Transverse colon (tissue), 4 donors: ENCODE results near the gene SERPINF2. TPM values are rescaled to one million over a fixed set of nuclear protein-coding genes. Genes with fewer than 3 reads are reported as not detected.
A peak's percentile ranks its signal among the peaks of the same experiment; 100 is the strongest.

ENCODE experiments used
- DNase-seq: peaks from one replicate; pipeline ENCODE4 v3.0.0-alpha.2; 2019
- H3K27ac ChIP-seq, 4 donors: fragments of 200-600 bp; sonication (generic); 2 replicates each; pipeline ENCODE4 v1.5.1; 2016 to 2018; ENCODE audit warnings: inconsistent platforms in 4 of 4
- H3K27me3 ChIP-seq: fragments of 200-600 bp; sonication (generic); 2 replicates; pipeline ENCODE4 v1.5.1; 2017; ENCODE audit warnings: inconsistent platforms
- H3K36me3 ChIP-seq, 4 donors: fragments of 200-600 bp; sonication (generic); 2 replicates each; pipeline ENCODE4 v1.5.1; 2017 to 2019; ENCODE audit warnings: inconsistent platforms in 4 of 4
- H3K4me1 ChIP-seq, 4 donors: fragments of 200-600 bp; sonication (generic); 2 replicates each; pipeline ENCODE4 v1.5.1; 2017 to 2020; ENCODE audit warnings: inconsistent platforms in 4 of 4
- H3K4me3 ChIP-seq, 4 donors: fragments of 200-600 bp; sonication (generic); 1 replicate in 1 of 4; 2 replicates in 3 of 4; pipeline versions ENCODE4 v1.5.1 to v1.6.1; 2017 to 2019; ENCODE audit warnings: inconsistent platforms in 4 of 4
- H3K9me3 ChIP-seq, 2 donors: fragments of 200-600 bp; sonication (generic); 2 replicates each; pipeline ENCODE4 v1.5.1; 2017 to 2019; ENCODE audit warnings: inconsistent platforms in 2 of 2
- CTCF ChIP-seq, 5 experiments: fragments of 200-600 bp in 3 of 5; fragments of 450-650 bp in 2 of 5; sonication (generic) in 3 of 5; IDR thresholded peaks; 1 replicate in 2 of 5; 2 replicates in 3 of 5; pipeline ENCODE4 v1.5.1; 2016 to 2017; ENCODE audit warnings: antibody characterized with exemption in 5 of 5, inconsistent platforms in 3 of 5, mild to moderate bottlenecking in 2 of 5, moderate library complexity in 1 of 5
- EP300 ChIP-seq: sonication (generic); formaldehyde crosslinking; IDR thresholded peaks from one replicate; pipeline ENCODE4 v1.6.1; 2017; ENCODE audit warnings: antibody characterized with exemption, low read depth
- POLR2A ChIP-seq: fragments of 450-650 bp; IDR thresholded peaks from one replicate; pipeline ENCODE4 v1.6.1; 2016; ENCODE audit warnings: antibody characterized with exemption, mild to moderate bottlenecking, moderate library complexity
- POLR2AphosphoS5 ChIP-seq, 3 donors: sonication (generic); formaldehyde crosslinking; IDR thresholded peaks; one replicate each; pipeline ENCODE4 v1.6.1; 2016; ENCODE audit warnings: antibody characterized with exemption in 3 of 3
- WGBS, 2 donors: methylation state at CpG; one replicate each; pipeline ENCODE4 v1.1.5; 2018; ENCODE audit warnings: low coverage in 1 of 2; 5-methylcytosine and 5-hydroxymethylcytosine counted together
- in situ Hi-C, 4 donors: fragments of 200-750 bp; cut with MboI; loops; one replicate each; pipeline versions ENCODE4 v1.15.0 to v1.15.1; 2017; ENCODE audit warnings: low sequenced_read_pairs in 3 of 4, low pct_ligation_motif_present in 1 of 4, low pct_unique_long_range_greater_than_20kb in 1 of 4
- intact Hi-C: fragments of 100-400 bp; cut with DNase I; formaldehyde crosslinking; loops from one replicate; pipeline ENCODE4 v1.15.1; 2023; ENCODE audit warnings: low total_unique reads
- total RNA-seq, 4 donors: library from RNA; depleted of rRNA; stranded (reverse); fragments of >200 nt; gene quantifications; one replicate each; pipeline ENCODE4 v1.1.0, GENCODE V29; 2016

SERPINF2 gene
- total RNA-seq, 4 donors from 2014 or later = 3.2 to 10.5 (median 3.4) TPM; not detected in 1

DNA sequence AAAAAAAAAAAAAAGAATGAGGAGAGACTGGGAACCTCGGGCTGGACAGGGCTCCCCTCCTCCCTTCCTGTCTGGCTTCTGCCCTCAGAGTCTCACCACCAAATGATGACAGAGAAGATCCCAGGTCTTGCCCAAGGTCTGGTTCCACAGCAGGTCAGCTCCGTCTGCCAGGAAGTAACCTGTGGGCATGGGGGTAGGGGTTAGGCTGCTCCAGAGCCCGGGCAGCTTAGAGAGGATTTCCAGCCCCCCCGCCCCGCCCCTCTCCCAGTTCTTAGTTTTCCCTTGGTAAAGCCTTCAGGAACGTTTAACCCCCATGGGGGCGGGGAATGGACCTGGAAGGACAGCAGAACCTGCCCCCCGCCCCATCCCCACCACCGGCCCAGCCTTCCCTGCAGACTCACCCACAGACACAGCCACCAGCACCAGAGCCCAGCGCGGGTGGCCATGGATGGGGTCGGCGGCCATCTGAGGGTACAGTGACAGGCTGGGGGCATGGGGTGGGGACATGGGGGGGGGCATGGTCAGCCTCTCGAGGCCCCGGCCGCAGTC is 33.2 kb upstream of the SERPINF2 start:
- peak overlapping the region; percentile 95 to 99 (median 98) for H3K27ac ChIP-seq
- TF ChIP-seq POLR2AphosphoS5 (IDR thresholded peaks at IDR 0.05) = peak in 1 of 3 donors; percentile 38
- no peak for TF ChIP-seq CTCF (IDR thresholded peaks at IDR 0.05)
- TF ChIP-seq POLR2A = no peak
- no peak for TF ChIP-seq EP300
- no peak for DNase-seq
- peak overlapping the region; percentile 60 to 88 (median 82) for H3K4me3 ChIP-seq
- 9% methylated on average over 12 of the region's 16 CpGs; no CpG with 5 or more reads in 1 of the 2 donors for WGBS, 2 donors
- peaks cover 0 to 8% (median 4%) of the 10 kb centered on the region in 4 donors for H3K36me3 ChIP-seq
- no peaks in the 10 kb centered on the region for H3K27me3 ChIP-seq
- no peaks in the 10 kb centered on the region for H3K9me3 ChIP-seq
- in situ Hi-C loops = loop anchor here in 2 of 4 donors (25.0 kb wide), 2 partner anchors 103 to 328 kb away; partner anchors contain the start of genes DPH1 (in 1 of the 2), OVCA2 (in 1 of the 2) and RTN4RL1 (in 1 of the 2)
- H3K4me1 ChIP-seq = peaks cover 20 to 46% (median 35%) of the 10 kb centered on the region in 4 donors
- intact Hi-C loops = no loop called here

DNA sequence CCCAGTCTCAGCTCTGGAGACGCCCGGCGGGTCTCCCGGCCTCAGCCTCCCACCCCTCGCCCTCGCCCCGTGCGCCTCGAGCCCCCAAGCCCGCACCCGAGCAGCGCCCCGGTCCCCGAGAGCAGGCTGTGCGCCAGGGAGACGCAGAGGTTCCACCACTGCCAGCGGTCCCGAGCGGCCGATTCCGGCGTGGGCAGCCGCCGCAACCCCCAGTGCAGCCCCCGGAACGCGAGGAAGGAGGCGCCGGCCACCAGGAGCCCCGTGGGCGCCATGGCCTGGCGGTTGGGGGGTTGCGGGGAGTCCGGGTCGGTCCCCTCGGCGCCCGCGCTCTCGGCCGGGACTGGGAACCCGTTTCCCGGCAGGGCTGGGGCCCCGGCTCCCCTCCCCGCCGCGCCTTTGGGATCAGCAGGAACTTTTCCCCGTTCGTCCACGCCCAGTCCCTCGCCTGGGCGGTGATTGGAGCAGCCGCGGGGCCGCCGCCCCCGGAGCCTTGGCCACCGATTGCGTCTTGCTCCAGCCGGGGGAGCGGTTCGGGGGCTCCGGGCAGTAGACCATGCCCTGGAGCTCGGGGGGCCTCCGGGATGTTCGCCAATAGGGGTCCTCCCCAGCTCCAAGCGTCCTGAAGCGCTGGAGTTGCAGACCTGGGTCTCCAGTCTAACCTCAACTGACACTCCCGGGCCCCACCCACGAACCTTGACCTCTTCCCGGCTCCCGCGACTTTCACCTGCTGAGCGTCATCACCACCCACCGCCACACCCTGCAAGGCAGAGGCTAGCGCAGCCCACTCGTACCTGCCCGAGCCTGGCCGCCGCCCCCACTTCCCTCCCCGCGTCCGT is 32.5 kb upstream of the SERPINF2 start, which contains the start of gene TLCD2:
Gene TLCD2, minus strand, starts transcription at position 407 of the 836 bp plus-strand sequence. Its CDS starts 135 bp downstream, at position 272.
- in situ Hi-C loops (loop anchor here in 2 of 4 donors (25.0 kb wide), 2 partner anchors 102 to 327 kb away; partner anchors contain the start of genes DPH1 (in 1 of the 2), OVCA2 (in 1 of the 2) and RTN4RL1 (in 1 of the 2)), intact Hi-C loops (loop anchor here (10.0 kb wide), 1 partner anchor 55 kb away; no protein-coding TSS in a partner anchor)
- peak; percentile 94 for DNase-seq
- Histone ChIP-seq H3K4me1 (peaks cover 20 to 51% (median 35%) of the 10 kb centered on the region in 4 donors), H3K36me3 (peaks cover 0 to 8% (median 4%) of the 10 kb centered on the region in 4 donors), H3K27me3 (no peaks in the 10 kb centered on the region), H3K9me3 (no peaks in the 10 kb centered on the region), H3K27ac (peak within 1 kb of the TSS; percentile 95 to 99 (median 98)), H3K4me3 (peak within 1 kb of the TSS; percentile 60 to 88 (median 82))
- 6% methylated on average over 57 of the region's 83 CpGs; no CpG with 5 or more reads in 1 of the 2 donors for WGBS, 2 donors
- TF ChIP-seq POLR2AphosphoS5 (IDR thresholded peaks at IDR 0.05) (peak; percentile 80 to 92 (median 85)), CTCF (IDR thresholded peaks at IDR 0.05) (no peak), EP300 (no peak), POLR2A (peak; percentile 95)

DNA sequence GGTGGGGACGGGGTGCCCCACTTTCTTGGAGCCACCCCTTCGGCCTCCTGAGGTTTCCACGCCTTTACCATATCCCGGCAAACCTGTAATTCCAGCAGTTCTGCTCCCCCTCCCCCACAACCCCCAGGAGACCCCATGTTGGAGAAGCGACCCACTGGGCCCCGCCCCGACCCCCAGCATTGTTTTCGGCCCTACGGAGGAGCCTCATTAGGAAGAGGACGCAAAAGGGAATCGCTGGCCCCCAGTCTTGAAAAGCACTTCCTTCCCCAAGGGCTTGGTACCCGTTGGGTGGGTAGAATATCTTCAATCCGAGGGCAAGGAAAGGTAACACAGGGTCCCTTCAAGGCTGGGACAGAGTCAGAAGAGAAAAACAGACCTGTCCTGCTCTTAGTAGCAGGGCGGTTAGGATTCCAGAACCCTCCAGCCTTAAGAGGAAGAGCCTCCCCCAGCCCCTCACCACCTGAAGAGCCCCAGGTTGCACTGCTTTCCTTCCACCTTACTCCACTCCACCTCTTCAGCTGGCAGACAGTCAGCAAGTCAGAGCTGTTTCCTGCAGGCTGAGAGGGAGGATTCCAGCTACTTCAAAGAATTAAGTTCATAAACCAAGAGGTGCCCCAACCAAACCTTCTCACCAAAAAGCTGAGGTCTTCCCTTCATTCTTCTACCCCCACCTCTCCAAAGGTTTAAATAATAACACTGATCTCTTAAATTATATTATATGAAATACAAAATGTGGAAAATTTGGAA is 31.7 kb upstream of the SERPINF2 start:
- Histone ChIP-seq H3K4me1 (peaks cover 20 to 51% (median 35%) of the 10 kb centered on the region in 4 donors), H3K27me3 (no peaks in the 10 kb centered on the region), H3K4me3 (peak overlapping the region; percentile 60 to 88 (median 82)), H3K27ac (peak overlapping the region; percentile 95 to 99 (median 98)), H3K9me3 (no peaks in the 10 kb centered on the region), H3K36me3 (peaks cover 0 to 8% (median 4%) of the 10 kb centered on the region in 4 donors)
- in situ Hi-C loops = loop anchor here in 2 of 4 donors (25.0 kb wide), 2 partner anchors 101 to 326 kb away; partner anchors contain the start of genes DPH1 (in 1 of the 2), OVCA2 (in 1 of the 2) and RTN4RL1 (in 1 of the 2)
- DNase-seq = no peak
- intact Hi-C loops = loop anchor here (10.0 kb wide), 1 partner anchor 56 kb away; no protein-coding TSS in a partner anchor
- no peak for TF ChIP-seq POLR2AphosphoS5 (IDR thresholded peaks at IDR 0.05)
- no peak for TF ChIP-seq CTCF (IDR thresholded peaks at IDR 0.05)
- TF ChIP-seq EP300 = no peak
- TF ChIP-seq POLR2A = no peak
- 40% methylated on average over 14 of the region's 14 CpGs; no CpG with 5 or more reads in 1 of the 2 donors for WGBS, 2 donors
